ENCODE data around the gene PTGES3. TPM values are rescaled to one million over a fixed set of nuclear protein-coding genes. Genes with fewer than 3 reads are reported as not detected.
A peak's percentile ranks its signal among the peaks of the same experiment; 100 is the strongest.

Gene PTGES3
- total and polyA plus RNA-seq, 10 of the 15 experiments (the other 5 are each of a cell fraction or from before 2014, with no cell fraction given): 117 to 520 (median 175) TPM

DNA sequence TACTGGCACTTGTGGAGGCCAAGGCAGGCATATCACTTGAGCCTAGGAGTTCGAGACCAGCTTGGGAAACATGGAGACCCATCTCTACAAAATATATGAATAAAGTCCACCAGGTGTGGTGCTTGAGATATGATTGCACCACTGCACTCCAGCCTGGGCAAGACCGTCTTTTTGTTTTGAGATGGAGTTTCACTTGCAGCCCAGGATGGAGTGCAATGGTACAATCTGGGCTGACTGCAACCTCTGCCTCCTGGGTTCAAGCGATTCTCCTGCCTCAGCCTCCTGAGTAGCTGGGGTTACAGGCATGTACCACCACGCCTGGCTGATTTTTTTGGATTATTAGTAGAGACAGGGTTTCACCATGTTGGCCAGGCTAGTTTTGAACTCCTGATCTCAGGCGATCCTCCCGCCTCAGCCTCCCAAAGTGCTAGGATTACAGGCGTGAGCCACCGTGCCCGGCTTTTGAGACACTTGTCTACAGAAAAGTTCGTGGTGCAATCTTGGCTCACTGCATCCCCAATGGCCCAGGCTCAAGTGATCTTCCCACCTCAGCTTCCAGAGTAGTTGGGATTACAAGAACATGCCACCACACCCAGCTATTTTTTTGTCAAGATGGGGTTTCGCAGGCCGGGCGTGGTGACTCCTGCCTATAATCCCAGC lies 26.0 kb downstream of the PTGES3 start:
- ChIA-PET POLR2A (interaction anchor here (0.6 to 2.0 kb wide), 10 partner anchors 14 to 305 kb away, joined by 3 to 7 read pairs (median 4); partner anchors contain the start of gene NACA), RAD21 (ENCODE audit: unreplicated experiment) (interaction anchor here (0.6 to 1.1 kb wide), 3 partner anchors 21 to 958 kb away, joined by 3 to 4 read pairs (median 4); no protein-coding TSS in a partner anchor), CTCF (interaction anchor here (1.7 kb wide), 1 partner anchor 25 kb away, joined by 7 read pairs; no protein-coding TSS in a partner anchor), SMC1A (ENCODE audit: uncharacterized antibody, unreplicated experiment) (interaction anchor here (0.6 to 3.9 kb wide), 9 partner anchors 8 to 323 kb away, joined by 3 to 20 read pairs (median 3); partner anchors contain the start of gene IL23A)
- 82% methylated on average over 13 of the region's 13 CpGs for WGBS (ENCODE audit: insufficient coverage, insufficient replicate concordance, low lambda C conversion rate, missing lambda C conversion rate)
- Histone ChIP-seq H3K9ac (ENCODE audit: control insufficient read depth, insufficient read depth, low read length) (no peak overlapping the region), H3K36me3 (ENCODE audit: control insufficient read depth in 2 of 2, insufficient read depth in 2 of 2, low read length in 1 of 2) (peaks cover 8 to 24% of the 10 kb centered on the region in 2 experiments), H3K4me1 (ENCODE audit: control insufficient read depth, insufficient read depth, low read length) (peaks cover 15% of the 10 kb centered on the region), H3K4me2 (ENCODE audit: control insufficient read depth, insufficient read depth) (no peak overlapping the region), H3K27ac (ENCODE audit: control insufficient read depth, insufficient read depth) (no peak overlapping the region), H2AFZ (ENCODE audit: control insufficient read depth, low read depth, low read length) (no peak overlapping the region), H4K20me1 (ENCODE audit: control insufficient read depth, insufficient read depth) (no peaks in the 10 kb centered on the region), H3K79me2 (ENCODE audit: control insufficient read depth, insufficient read depth, low read length) (no peaks in the 10 kb centered on the region; the same call in 1 of the 2 replicates), H3K27me3 (replicated peaks in 1 of 2; ENCODE audit: control insufficient read depth in 2 of 2, insufficient read depth in 2 of 2, low read length in 1 of 2) (no peaks in the 10 kb centered on the region), H3K9me3 (replicated peaks; ENCODE audit: control insufficient read depth, insufficient read depth, low read length) (no peaks in the 10 kb centered on the region), H3K4me3 (no peak overlapping the region)
- in situ Hi-C loops (cut with MboI) (no loop called here), intact Hi-C loops (cut with micrococcal nuclease; ENCODE audit: unreplicated experiment) (no loop called here)
- ATAC-seq (0 out of 3 replicates have a peak, but pooled peaks have one; percentile 1), FAIRE-seq (no peak), DNase-seq (ENCODE audit: low read depth, low spot score) (no peak)
- TF ChIP-seq IKZF2 (IDR thresholded peaks at IDR 0.05) (no peak), SMAD5 (IDR thresholded peaks at IDR 0.05; ENCODE audit: low read depth) (0 out of 2 replicates have a peak, but pooled peaks have one; percentile 32), HCFC1 (IDR thresholded peaks at IDR 0.05; ENCODE audit: low read length) (no peak), ZNF384 (IDR thresholded peaks at IDR 0.05; ENCODE audit: borderline replicate concordance, low read depth, low read length) (no peak), CHD2 (IDR thresholded peaks at IDR 0.05; ENCODE audit: borderline replicate concordance, low read depth, low read length) (no peak), PML (IDR thresholded peaks at IDR 0.05; ENCODE audit: low read length) (peak; percentile 39), CREB1 (IDR thresholded peaks at IDR 0.05; ENCODE audit: low read depth) (no peak), RAD51 (IDR thresholded peaks at IDR 0.05) (no peak), SUPT20H (IDR thresholded peaks at IDR 0.05; ENCODE audit: borderline replicate concordance, control insufficient read depth, low read depth, low read length) (no peak), NR2C2 (IDR thresholded peaks at IDR 0.05; ENCODE audit: borderline replicate concordance, control insufficient read depth, insufficient read length, low read depth) (no peak), POLR2AphosphoS5 (IDR thresholded peaks at IDR 0.05; ENCODE audit: low read length) (peak; percentile 34), PAX8 (IDR thresholded peaks at IDR 0.05) (no peak), POLR2A (IDR thresholded peaks at IDR 0.05; ENCODE audit: low read depth, low read length) (peak; percentile 46; the same call in 1 of the 2 replicates)
- TF ChIP-seq, protein P1, sequence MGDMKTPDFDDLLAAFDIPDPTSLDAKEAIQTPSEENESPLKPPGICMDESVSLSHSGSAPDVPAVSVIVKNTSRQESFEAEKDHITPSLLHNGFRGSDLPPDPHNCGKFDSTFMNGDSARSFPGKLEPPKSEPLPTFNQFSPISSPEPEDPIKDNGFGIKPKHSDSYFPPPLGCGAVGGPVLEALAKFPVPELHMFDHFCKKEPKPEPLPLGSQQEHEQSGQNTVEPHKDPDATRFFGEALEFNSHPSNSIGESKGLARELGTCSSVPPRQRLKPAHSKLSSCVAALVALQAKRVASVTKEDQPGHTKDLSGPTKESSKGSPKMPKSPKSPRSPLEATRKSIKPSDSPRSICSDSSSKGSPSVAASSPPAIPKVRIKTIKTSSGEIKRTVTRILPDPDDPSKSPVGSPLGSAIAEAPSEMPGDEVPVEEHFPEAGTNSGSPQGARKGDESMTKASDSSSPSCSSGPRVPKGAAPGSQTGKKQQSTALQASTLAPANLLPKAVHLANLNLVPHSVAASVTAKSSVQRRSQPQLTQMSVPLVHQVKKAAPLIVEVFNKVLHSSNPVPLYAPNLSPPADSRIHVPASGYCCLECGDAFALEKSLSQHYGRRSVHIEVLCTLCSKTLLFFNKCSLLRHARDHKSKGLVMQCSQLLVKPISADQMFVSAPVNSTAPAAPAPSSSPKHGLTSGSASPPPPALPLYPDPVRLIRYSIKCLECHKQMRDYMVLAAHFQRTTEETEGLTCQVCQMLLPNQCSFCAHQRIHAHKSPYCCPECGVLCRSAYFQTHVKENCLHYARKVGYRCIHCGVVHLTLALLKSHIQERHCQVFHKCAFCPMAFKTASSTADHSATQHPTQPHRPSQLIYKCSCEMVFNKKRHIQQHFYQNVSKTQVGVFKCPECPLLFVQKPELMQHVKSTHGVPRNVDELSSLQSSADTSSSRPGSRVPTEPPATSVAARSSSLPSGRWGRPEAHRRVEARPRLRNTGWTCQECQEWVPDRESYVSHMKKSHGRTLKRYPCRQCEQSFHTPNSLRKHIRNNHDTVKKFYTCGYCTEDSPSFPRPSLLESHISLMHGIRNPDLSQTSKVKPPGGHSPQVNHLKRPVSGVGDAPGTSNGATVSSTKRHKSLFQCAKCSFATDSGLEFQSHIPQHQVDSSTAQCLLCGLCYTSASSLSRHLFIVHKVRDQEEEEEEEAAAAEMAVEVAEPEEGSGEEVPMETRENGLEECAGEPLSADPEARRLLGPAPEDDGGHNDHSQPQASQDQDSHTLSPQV (IDR thresholded peaks at IDR 0.05): no peak
- TF ChIP-seq, protein P2, sequence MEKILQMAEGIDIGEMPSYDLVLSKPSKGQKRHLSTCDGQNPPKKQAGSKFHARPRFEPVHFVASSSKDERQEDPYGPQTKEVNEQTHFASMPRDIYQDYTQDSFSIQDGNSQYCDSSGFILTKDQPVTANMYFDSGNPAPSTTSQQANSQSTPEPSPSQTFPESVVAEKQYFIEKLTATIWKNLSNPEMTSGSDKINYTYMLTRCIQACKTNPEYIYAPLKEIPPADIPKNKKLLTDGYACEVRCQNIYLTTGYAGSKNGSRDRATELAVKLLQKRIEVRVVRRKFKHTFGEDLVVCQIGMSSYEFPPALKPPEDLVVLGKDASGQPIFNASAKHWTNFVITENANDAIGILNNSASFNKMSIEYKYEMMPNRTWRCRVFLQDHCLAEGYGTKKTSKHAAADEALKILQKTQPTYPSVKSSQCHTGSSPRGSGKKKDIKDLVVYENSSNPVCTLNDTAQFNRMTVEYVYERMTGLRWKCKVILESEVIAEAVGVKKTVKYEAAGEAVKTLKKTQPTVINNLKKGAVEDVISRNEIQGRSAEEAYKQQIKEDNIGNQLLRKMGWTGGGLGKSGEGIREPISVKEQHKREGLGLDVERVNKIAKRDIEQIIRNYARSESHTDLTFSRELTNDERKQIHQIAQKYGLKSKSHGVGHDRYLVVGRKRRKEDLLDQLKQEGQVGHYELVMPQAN (conservative IDR thresholded peaks at IDR 0.05): no peak
- BruUV-seq (replicated peaks): no TSS peak
